Measurements from ENCODE around the gene TBC1D8.
"Not testable (repeated sequence)": the region's sequence is repeated elsewhere in the genome, so short reads cannot be mapped to it uniquely, and the experiment has no call there.

TBC1D8 gene

GRCh38 chr2:101063352-101064124 lies 87.6 kb downstream of the TBC1D8 start:
- no peak overlapping the region for H3K9ac ChIP-seq (ENCODE audit: low read length)
- H3K27me3 ChIP-seq (ENCODE audit: control insufficient read depth, insufficient read depth, low read length), result no peaks in the 10 kb centered on the region
- H3K4me3 ChIP-seq (ENCODE audit: low read length), result no peak overlapping the region
- no peaks in the 10 kb centered on the region for H3K36me3 ChIP-seq (ENCODE audit: control insufficient read depth, insufficient read depth, low read length)
- no peak overlapping the region for H3K27ac ChIP-seq (ENCODE audit: low read depth, low read length)
- H3K4me1 ChIP-seq (ENCODE audit: control insufficient read depth, insufficient read depth, low read length), result peaks cover 6% of the 10 kb centered on the region

GRCh38 chr2:101058386-101058785 lies 92.8 kb downstream of the TBC1D8 start:
- Histone ChIP-seq H3K9ac (ENCODE audit: low read length) (no peak overlapping the region), H3K27me3 (ENCODE audit: control insufficient read depth, insufficient read depth, low read length) (no peaks in the 10 kb centered on the region), H3K27ac (ENCODE audit: low read depth, low read length) (no peak overlapping the region), H3K4me1 (ENCODE audit: control insufficient read depth, insufficient read depth, low read length) (peaks cover 2% of the 10 kb centered on the region), H3K36me3 (ENCODE audit: control insufficient read depth, insufficient read depth, low read length) (no peaks in the 10 kb centered on the region), H3K4me3 (ENCODE audit: low read length) (no peak overlapping the region)

GRCh38 chr2:101057051-101057933 lies 93.9 kb downstream of the TBC1D8 start:
- Histone ChIP-seq H3K27ac (ENCODE audit: low read depth, low read length) (no peak overlapping the region), H3K36me3 (ENCODE audit: control insufficient read depth, insufficient read depth, low read length) (no peaks in the 10 kb centered on the region), H3K4me1 (ENCODE audit: control insufficient read depth, insufficient read depth, low read length) (no peaks in the 10 kb centered on the region), H3K4me3 (ENCODE audit: low read length) (no peak overlapping the region), H3K27me3 (ENCODE audit: control insufficient read depth, insufficient read depth, low read length) (no peaks in the 10 kb centered on the region), H3K9ac (ENCODE audit: low read length) (no peak overlapping the region)

GRCh38 chr2:101053117-101053516 lies 98.1 kb downstream of the TBC1D8 start:
- Histone ChIP-seq H3K4me1 (ENCODE audit: control insufficient read depth, insufficient read depth, low read length) (no peaks in the 10 kb centered on the region), H3K9ac (ENCODE audit: low read length) (no peak overlapping the region), H3K36me3 (ENCODE audit: control insufficient read depth, insufficient read depth, low read length) (no peaks in the 10 kb centered on the region), H3K4me3 (ENCODE audit: low read length) (no peak overlapping the region), H3K27ac (ENCODE audit: low read depth, low read length) (no peak overlapping the region), H3K27me3 (ENCODE audit: control insufficient read depth, insufficient read depth, low read length) (no peaks in the 10 kb centered on the region)

- Histone ChIP-seq H3K36me3 (ENCODE audit: control insufficient read depth, insufficient read depth, low read length) (no peaks in the 10 kb centered on the region), H3K27me3 (ENCODE audit: control insufficient read depth, insufficient read depth, low read length) (no peaks in the 10 kb centered on the region), H3K4me3 (ENCODE audit: low read length) (no peak overlapping the region), H3K27ac (ENCODE audit: low read depth, low read length) (no peak overlapping the region), H3K4me1 (ENCODE audit: control insufficient read depth, insufficient read depth, low read length) (no peaks in the 10 kb centered on the region), H3K9ac (ENCODE audit: low read length) (no peak overlapping the region)
These were observed 99.0 kb downstream of the TBC1D8 start for GRCh38 chr2:101052147-101052546.

GRCh38 chr2:101050886-101051285 lies 100.3 kb downstream of the TBC1D8 start:
- H3K4me1 ChIP-seq (ENCODE audit: control insufficient read depth, insufficient read depth, low read length); H3K36me3 ChIP-seq (ENCODE audit: control insufficient read depth, insufficient read depth, low read length): not testable (repeated sequence)

GRCh38 chr2:101048756-101049155 lies 102.4 kb downstream of the TBC1D8 start:
- no peak overlapping the region for H3K9ac ChIP-seq (ENCODE audit: low read length)
- no peak overlapping the region for H3K27ac ChIP-seq (ENCODE audit: low read depth, low read length)
- no peak overlapping the region for H3K4me3 ChIP-seq (ENCODE audit: low read length)
- H3K27me3 ChIP-seq (ENCODE audit: control insufficient read depth, insufficient read depth, low read length), result no peaks in the 10 kb centered on the region
- H3K4me1 ChIP-seq (ENCODE audit: control insufficient read depth, insufficient read depth, low read length), result no peaks in the 10 kb centered on the region
- H3K36me3 ChIP-seq (ENCODE audit: control insufficient read depth, insufficient read depth, low read length), result no peaks in the 10 kb centered on the region

More at GRCh38 chr2:101050886-101051285, 100.3 kb downstream of the TBC1D8 start:
- H3K27me3 ChIP-seq (ENCODE audit: control insufficient read depth, insufficient read depth, low read length); H3K27ac ChIP-seq (ENCODE audit: low read depth, low read length); H3K9ac ChIP-seq (ENCODE audit: low read length); H3K4me3 ChIP-seq (ENCODE audit: low read length): not testable (repeated sequence)

GRCh38 chr2:101047774-101048173 lies 103.4 kb downstream of the TBC1D8 start:
- H3K36me3 ChIP-seq (ENCODE audit: control insufficient read depth, insufficient read depth, low read length), result no peaks in the 10 kb centered on the region
- H3K27ac ChIP-seq (ENCODE audit: low read depth, low read length), result no peak overlapping the region
- no peaks in the 10 kb centered on the region for H3K4me1 ChIP-seq (ENCODE audit: control insufficient read depth, insufficient read depth, low read length)
- H3K9ac ChIP-seq (ENCODE audit: low read length), result no peak overlapping the region
- no peak overlapping the region for H3K4me3 ChIP-seq (ENCODE audit: low read length)
- no peaks in the 10 kb centered on the region for H3K27me3 ChIP-seq (ENCODE audit: control insufficient read depth, insufficient read depth, low read length)

GRCh38 chr2:101047075-101047766 lies 104.0 kb downstream of the TBC1D8 start:
- no peak overlapping the region for H3K9ac ChIP-seq (ENCODE audit: low read length)
- H3K4me3 ChIP-seq (ENCODE audit: low read length), result no peak overlapping the region
- no peaks in the 10 kb centered on the region for H3K27me3 ChIP-seq (ENCODE audit: control insufficient read depth, insufficient read depth, low read length)
- no peak overlapping the region for H3K27ac ChIP-seq (ENCODE audit: low read depth, low read length)
- H3K4me1 ChIP-seq (ENCODE audit: control insufficient read depth, insufficient read depth, low read length), result no peaks in the 10 kb centered on the region
- no peaks in the 10 kb centered on the region for H3K36me3 ChIP-seq (ENCODE audit: control insufficient read depth, insufficient read depth, low read length)

GRCh38 chr2:101045330-101045729 lies 105.9 kb downstream of the TBC1D8 start:
- H3K9ac ChIP-seq (ENCODE audit: low read length), result no peak overlapping the region
- H3K4me3 ChIP-seq (ENCODE audit: low read length), result no peak overlapping the region
- no peak overlapping the region for H3K27ac ChIP-seq (ENCODE audit: low read depth, low read length)
- H3K27me3 ChIP-seq (ENCODE audit: control insufficient read depth, insufficient read depth, low read length), result no peaks in the 10 kb centered on the region
- no peaks in the 10 kb centered on the region for H3K36me3 ChIP-seq (ENCODE audit: control insufficient read depth, insufficient read depth, low read length)
- H3K4me1 ChIP-seq (ENCODE audit: control insufficient read depth, insufficient read depth, low read length), result no peaks in the 10 kb centered on the region

- H3K9ac ChIP-seq (ENCODE audit: low read length), result no peak overlapping the region
- no peaks in the 10 kb centered on the region for H3K4me1 ChIP-seq (ENCODE audit: control insufficient read depth, insufficient read depth, low read length)
- no peaks in the 10 kb centered on the region for H3K36me3 ChIP-seq (ENCODE audit: control insufficient read depth, insufficient read depth, low read length)
- no peak overlapping the region for H3K4me3 ChIP-seq (ENCODE audit: low read length)
- H3K27ac ChIP-seq (ENCODE audit: low read depth, low read length), result no peak overlapping the region
- no peaks in the 10 kb centered on the region for H3K27me3 ChIP-seq (ENCODE audit: control insufficient read depth, insufficient read depth, low read length)
These were observed 109.8 kb downstream of the TBC1D8 start for GRCh38 chr2:101041413-101041812.

GRCh38 chr2:101040761-101041160 lies 110.4 kb downstream of the TBC1D8 start:
- Histone ChIP-seq H3K27me3 (ENCODE audit: control insufficient read depth, insufficient read depth, low read length) (no peaks in the 10 kb centered on the region), H3K27ac (ENCODE audit: low read depth, low read length) (no peak overlapping the region), H3K4me3 (ENCODE audit: low read length) (no peak overlapping the region), H3K9ac (ENCODE audit: low read length) (no peak overlapping the region), H3K36me3 (ENCODE audit: control insufficient read depth, insufficient read depth, low read length) (no peaks in the 10 kb centered on the region), H3K4me1 (ENCODE audit: control insufficient read depth, insufficient read depth, low read length) (no peaks in the 10 kb centered on the region)

All from rectal smooth muscle tissue (tissue), 1 donor.